Vagina (tissue), 2 donors: Measurements from ENCODE around the gene MFAP3L. TPM values are rescaled to one million over a fixed set of nuclear protein-coding genes. Genes with fewer than 3 reads are reported as not detected.

Experiments used
- DNase-seq, 2 donors: peaks; one replicate each; pipeline ENCODE4 v3.0.0-alpha.2; 2017; ENCODE audit errors: extremely low spot score in 2 of 2
- H3K27ac ChIP-seq: fragments of 200-600 bp; sonication (generic); one replicate; pipeline ENCODE4 v1.5.1; 2019
- H3K27me3 ChIP-seq: fragments of 200-600 bp; sonication (generic); one replicate; pipeline ENCODE4 v1.5.1; 2019
- H3K36me3 ChIP-seq, 2 donors: fragments of 200-600 bp; sonication (generic); one replicate each; pipeline ENCODE4 v1.5.1; 2017 to 2019
- H3K4me1 ChIP-seq: fragments of 200-600 bp; sonication (generic); one replicate; pipeline ENCODE4 v1.5.1; 2019
- H3K4me3 ChIP-seq, 2 donors: fragments of 200-600 bp; sonication (generic); 1 replicate in 1 of 2; 2 replicates in 1 of 2; pipeline ENCODE4 v1.5.1; 2016 to 2019
- H3K9me3 ChIP-seq: fragments of 200-600 bp; sonication (generic); one replicate; pipeline ENCODE4 v1.5.1; 2019
- POLR2A ChIP-seq, 2 donors: fragments of 450-650 bp; IDR thresholded peaks; one replicate each; pipeline ENCODE4 v1.6.1; 2017; ENCODE audit warnings: antibody characterized with exemption in 2 of 2, mild to moderate bottlenecking in 2 of 2, moderate library complexity in 2 of 2
- POLR2AphosphoS5 ChIP-seq, 2 donors: sonication (generic); formaldehyde crosslinking; IDR thresholded peaks; one replicate each; pipeline ENCODE4 v1.9.0; 2017; ENCODE audit warnings: antibody characterized with exemption in 2 of 2, mild to moderate bottlenecking in 2 of 2, low read depth in 1 of 2; ENCODE audit not compliant: insufficient read depth in 1 of 2
- intact Hi-C: fragments of 100-400 bp; cut with DNase I; formaldehyde crosslinking; loops from one replicate; pipeline ENCODE4 v1.15.1; 2023
- total RNA-seq: library from RNA; depleted of rRNA; stranded (reverse); fragments of >200 nt; gene quantifications from one replicate; pipeline ENCODE4 v1.2.3, GENCODE V29; 2016
- TF ChIP-seq, protein P1 (sequence below), 3 experiments: fragments of 450-650 bp in 2 of 3; fragments of 200-600 bp in 1 of 3; sonication (generic) in 1 of 3; IDR thresholded peaks; one replicate each; pipeline ENCODE4 v1.5.1; 2017 to 2019; ENCODE audit warnings: antibody characterized with exemption in 3 of 3, mild to moderate bottlenecking in 2 of 3, moderate library complexity in 2 of 3

MFAP3L gene
- total RNA-seq, 1 donor from 2014 or later = 2.2 TPM

DNA sequence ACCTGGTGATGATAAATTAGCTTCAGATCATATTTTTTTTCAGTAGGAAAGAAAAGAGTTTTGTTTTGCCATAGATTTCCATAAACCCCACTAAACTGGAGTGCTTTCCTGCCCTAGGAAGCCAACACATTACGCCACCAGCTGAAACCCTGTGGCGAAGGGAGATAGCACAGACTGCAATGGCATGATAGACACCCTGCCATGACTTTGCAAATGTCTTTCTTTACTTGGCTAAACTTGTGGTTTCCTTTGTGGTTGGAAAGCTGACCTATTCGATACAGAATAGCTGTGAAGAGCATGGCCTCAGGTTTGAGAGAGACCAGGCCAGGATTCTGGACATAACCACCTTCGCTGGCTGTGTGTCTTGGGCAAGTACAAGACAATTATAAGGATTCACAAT, 19.1 kb downstream of the MFAP3L start:
- intact Hi-C loops = no loop called here
- Histone ChIP-seq H3K4me3 (no peak overlapping the region), H3K4me1 (no peaks in the 10 kb centered on the region), H3K27me3 (no peaks in the 10 kb centered on the region), H3K9me3 (no peaks in the 10 kb centered on the region), H3K36me3 (no peaks in the 10 kb centered on the region), H3K27ac (no peak overlapping the region)
- DNase-seq = no peak
- TF ChIP-seq POLR2A (IDR thresholded peaks at IDR 0.05) = no peak
- no peak for TF ChIP-seq POLR2AphosphoS5 (IDR thresholded peaks at IDR 0.05; ENCODE audit: insufficient read depth in 1 of 2, low read depth in 1 of 2)
- TF ChIP-seq, protein P1, sequence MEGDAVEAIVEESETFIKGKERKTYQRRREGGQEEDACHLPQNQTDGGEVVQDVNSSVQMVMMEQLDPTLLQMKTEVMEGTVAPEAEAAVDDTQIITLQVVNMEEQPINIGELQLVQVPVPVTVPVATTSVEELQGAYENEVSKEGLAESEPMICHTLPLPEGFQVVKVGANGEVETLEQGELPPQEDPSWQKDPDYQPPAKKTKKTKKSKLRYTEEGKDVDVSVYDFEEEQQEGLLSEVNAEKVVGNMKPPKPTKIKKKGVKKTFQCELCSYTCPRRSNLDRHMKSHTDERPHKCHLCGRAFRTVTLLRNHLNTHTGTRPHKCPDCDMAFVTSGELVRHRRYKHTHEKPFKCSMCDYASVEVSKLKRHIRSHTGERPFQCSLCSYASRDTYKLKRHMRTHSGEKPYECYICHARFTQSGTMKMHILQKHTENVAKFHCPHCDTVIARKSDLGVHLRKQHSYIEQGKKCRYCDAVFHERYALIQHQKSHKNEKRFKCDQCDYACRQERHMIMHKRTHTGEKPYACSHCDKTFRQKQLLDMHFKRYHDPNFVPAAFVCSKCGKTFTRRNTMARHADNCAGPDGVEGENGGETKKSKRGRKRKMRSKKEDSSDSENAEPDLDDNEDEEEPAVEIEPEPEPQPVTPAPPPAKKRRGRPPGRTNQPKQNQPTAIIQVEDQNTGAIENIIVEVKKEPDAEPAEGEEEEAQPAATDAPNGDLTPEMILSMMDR (IDR thresholded peaks at IDR 0.05) = no peak

DNA sequence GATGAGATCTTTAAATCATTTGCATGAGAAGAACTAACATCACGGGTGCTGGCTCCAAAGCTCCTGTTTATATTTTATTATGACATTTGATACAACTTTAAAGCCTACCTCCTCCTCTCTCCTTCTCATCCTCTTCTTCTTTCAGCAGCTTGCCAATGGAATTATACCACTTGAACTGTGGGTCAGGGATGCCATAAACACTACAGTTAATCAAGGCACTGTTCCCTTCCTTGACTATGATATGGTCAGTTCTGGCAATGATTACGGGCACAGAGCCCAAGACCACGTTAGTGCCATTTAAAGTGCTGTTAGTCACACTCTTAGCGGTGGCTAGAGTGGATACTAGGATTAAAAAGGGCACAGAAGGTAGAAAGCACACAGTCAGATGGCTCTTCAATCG, 20.7 kb downstream of the MFAP3L start:
- no peaks in the 10 kb centered on the region for H3K27me3 ChIP-seq
- no peaks in the 10 kb centered on the region for H3K36me3 ChIP-seq
- intact Hi-C loops = no loop called here
- no peak for TF ChIP-seq POLR2A (IDR thresholded peaks at IDR 0.05)
- TF ChIP-seq, protein P1 (IDR thresholded peaks at IDR 0.05) = no peak
- no peak for TF ChIP-seq POLR2AphosphoS5 (IDR thresholded peaks at IDR 0.05; ENCODE audit: insufficient read depth in 1 of 2, low read depth in 1 of 2)
- no peaks in the 10 kb centered on the region for H3K9me3 ChIP-seq
- no peak overlapping the region for H3K27ac ChIP-seq
- H3K4me3 ChIP-seq = no peak overlapping the region
- no peaks in the 10 kb centered on the region for H3K4me1 ChIP-seq
- no peak for DNase-seq

DNA sequence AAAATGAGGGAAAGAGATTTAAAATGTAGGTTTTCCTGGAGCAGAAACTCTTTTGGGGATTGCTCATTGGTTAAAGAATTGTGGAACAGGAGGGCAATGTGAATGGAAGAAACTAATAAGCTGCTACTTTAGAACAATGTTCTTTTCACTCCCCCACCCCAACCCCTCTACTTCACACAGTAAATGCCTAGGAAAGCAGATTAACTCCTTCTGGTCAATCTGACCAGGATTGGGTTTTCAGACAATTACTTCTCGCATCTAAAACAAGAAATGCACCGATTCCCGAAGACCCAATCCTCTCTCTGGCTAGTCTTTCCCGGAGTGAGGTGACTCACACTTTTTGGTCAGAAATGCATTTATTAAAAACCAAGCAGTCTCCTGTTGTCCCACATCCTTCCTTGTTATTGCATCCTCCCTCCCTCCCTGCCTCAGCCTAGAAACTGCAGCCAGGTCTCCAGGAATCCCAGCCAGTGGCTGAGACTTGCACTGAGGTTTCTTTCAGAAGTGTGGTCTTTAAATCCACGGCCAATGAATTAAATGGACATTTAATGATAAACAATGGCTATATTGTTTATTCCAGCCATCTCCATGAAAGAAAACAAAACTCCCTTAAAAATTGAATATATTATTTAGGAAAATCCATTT, 21.4 kb downstream of the MFAP3L start:
- DNase-seq = no peak
- Histone ChIP-seq H3K9me3 (no peaks in the 10 kb centered on the region), H3K4me3 (no peak overlapping the region), H3K36me3 (no peaks in the 10 kb centered on the region), H3K4me1 (no peaks in the 10 kb centered on the region), H3K27me3 (no peaks in the 10 kb centered on the region), H3K27ac (no peak overlapping the region)
- TF ChIP-seq, protein P1 (IDR thresholded peaks at IDR 0.05) = no peak
- no peak for TF ChIP-seq POLR2AphosphoS5 (IDR thresholded peaks at IDR 0.05; ENCODE audit: insufficient read depth in 1 of 2, low read depth in 1 of 2)
- TF ChIP-seq POLR2A (IDR thresholded peaks at IDR 0.05) = no peak
- intact Hi-C loops = no loop called here

DNA sequence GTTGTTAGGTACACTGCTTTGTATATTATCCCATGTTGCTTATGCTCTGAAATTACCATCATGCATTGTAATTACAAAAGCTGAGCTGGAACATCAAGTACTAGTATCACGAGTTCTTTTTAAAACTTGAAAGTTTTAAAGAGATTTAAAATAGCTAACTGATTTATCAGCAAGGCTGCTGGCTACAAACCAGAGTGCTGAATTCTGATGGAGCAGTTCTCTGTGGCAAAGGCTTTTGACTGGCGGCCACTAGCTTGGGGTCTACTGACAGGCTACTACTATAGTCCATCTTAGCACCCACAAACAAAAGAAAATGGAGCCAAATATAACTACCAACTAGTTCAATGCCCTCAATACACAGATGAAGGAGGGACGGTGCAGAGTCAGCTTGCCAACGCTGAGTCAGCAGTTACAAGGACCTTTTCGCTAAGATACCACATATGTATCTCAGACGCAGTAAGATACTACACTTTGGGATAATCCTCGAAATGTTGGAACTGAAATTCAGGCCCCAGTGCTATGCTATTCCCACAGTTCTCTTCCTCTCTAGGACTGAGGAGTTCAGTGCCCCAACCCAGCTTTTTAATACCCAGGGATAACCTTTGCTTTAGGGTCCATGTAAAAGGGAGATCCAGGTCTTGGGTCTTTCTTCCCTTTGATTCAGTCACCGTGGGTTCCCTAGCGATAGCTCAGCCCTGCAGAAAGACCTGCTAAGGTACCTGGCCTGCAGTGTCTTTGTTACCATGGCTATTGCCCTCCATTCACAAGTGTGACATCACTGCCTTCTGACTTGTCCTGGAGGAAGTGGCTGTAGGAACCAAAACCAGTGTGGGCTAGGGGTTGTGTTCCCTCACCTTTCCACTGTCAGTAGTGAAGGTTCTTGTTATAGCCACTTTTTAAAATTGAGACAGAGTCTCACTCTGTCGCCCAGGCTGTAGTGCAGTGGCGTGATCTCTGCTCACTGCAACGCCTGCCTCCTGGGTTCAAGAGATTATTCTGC, 22.8 kb downstream of the MFAP3L start:
- no peaks in the 10 kb centered on the region for H3K9me3 ChIP-seq
- intact Hi-C loops = no loop called here
- no peaks in the 10 kb centered on the region for H3K27me3 ChIP-seq
- TF ChIP-seq POLR2A (IDR thresholded peaks at IDR 0.05) (no peak), POLR2AphosphoS5 (IDR thresholded peaks at IDR 0.05; ENCODE audit: insufficient read depth in 1 of 2, low read depth in 1 of 2) (no peak)
- TF ChIP-seq, protein P1 (IDR thresholded peaks at IDR 0.05) = no peak
- H3K27ac ChIP-seq = no peak overlapping the region
- no peak for DNase-seq
- no peaks in the 10 kb centered on the region for H3K4me1 ChIP-seq
- no peak overlapping the region for H3K4me3 ChIP-seq
- no peaks in the 10 kb centered on the region for H3K36me3 ChIP-seq
